DMS 273 (cell line): Measurements from ENCODE around the gene TPMT.
"Not testable (repeated sequence)": the region's sequence is repeated elsewhere in the genome, so short reads cannot be mapped to it uniquely, and the experiment has no call there.

Experiments used
- DNase-seq: peaks from one replicate; lab custom pipeline; 2025; ENCODE audit not compliant: unreplicated experiment; lab: John Stamatoyannopoulos, UW

The TPMT gene

DNA sequence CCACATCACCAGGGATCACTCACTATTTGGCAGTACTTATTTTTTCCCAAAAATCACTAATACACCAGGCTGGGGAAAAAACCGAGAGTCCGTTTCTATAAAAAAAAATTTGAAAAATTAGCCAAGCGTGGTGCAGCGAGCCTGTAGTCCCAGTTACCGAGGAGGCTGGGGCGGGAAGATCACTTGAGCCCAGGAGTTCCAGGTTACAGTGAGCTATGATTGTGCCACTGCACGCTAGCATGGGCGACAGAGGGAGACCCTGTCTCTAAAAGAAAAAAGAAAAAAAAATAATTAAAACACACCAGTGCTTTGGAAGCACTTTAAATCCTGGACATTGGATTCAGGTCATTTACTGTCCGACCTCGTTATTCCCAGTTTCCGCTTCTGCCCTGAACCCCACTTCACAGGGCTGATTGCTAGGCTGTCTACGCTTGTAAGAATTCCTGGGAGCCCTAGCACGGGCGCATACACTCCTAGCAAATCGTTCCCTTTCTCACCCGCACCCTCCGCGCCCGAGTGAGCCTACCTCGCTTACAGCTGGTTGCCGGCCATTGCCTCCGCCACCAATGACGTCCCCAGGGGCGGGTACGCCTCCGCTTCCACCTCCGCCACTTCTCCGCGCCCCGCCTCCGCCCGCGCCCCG is at the start of gene TPMT:
Gene TPMT, minus strand, starts transcription at position 571 of the 643 bp plus-strand sequence. CDS start 5,950 bp downstream, outside the sequence.
- peak; percentile 98 for DNase-seq

- no peak for DNase-seq
Measured at GRCh38 chr6:18203786-18204185, 48.9 kb upstream of the TPMT start.

- no peak for DNase-seq
Measured at GRCh38 chr6:18192026-18192425, 37.1 kb upstream of the TPMT start.

DNA sequence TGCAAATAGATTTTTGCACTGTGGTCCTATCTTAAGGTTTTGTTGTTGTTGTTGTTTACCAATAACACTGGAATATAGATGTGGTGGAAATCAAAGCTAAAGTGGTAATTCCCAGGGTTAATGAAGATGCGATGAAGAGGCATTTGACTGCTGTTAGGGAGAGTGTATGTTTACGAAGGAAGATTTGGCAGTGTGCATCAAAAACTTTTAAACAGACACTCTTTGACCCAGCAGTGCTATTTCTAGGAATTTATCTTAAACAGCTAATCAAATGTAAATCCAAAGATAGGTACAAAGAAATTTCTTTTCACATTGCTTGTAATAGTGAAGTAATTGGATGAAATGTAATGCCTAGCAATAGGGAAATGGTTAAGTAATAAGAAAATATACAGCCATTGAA is 34.3 kb upstream of the TPMT start:
- DNase-seq, result no peak

DNA sequence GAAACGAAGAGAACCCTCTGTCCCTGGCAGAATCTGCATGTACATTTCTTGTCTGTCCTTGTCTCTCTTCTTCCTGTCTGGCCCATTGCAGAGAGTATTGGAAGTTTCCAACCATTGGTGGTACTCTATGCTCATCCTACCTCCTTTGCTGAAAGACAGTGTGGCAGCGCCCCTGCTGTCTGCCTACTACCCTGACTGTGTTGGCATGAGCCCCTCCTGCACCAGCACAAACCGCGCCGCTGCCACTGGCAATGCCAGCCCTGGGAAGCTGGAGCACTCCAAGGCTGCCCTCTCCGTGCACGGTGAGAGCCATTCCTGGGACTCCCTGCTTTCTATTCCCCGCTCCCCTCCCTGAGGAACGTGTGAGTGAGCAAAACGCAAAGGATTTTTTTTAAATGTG is 32.8 kb upstream of the TPMT start:
- no peak for DNase-seq

DNA sequence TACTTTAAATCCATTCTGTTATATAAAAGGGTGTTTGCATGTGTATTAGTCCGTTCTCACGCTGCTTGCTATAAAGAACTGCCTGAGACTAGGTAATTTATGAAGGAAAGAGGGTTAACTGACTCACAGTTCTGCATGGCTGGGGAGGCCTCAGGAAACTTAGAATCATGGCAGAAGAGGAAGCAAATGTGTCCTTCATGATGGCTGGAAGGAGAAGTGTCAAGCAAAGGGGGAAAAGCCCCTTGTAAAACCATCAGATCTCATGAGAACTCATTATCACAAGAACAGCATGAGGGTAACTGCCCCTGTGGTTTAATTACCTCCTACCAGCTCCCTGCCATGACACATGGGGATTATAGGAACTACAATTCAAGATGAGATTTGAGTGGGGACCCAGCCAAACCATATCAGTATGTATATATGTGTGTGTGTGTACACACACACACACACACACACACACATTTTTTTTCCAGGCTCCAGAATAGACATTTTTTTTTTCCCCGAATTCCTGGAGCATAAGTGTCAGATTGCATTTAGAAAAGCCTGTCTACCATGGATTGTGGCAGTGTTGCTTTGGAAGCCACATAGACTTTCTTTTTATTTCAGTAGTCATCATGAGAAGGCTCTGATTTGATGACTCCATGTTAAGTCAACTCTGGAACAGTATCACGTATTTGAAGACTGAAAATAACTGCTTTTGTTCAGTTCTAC is 31.8 kb upstream of the TPMT start:
- no peak for DNase-seq

DNA sequence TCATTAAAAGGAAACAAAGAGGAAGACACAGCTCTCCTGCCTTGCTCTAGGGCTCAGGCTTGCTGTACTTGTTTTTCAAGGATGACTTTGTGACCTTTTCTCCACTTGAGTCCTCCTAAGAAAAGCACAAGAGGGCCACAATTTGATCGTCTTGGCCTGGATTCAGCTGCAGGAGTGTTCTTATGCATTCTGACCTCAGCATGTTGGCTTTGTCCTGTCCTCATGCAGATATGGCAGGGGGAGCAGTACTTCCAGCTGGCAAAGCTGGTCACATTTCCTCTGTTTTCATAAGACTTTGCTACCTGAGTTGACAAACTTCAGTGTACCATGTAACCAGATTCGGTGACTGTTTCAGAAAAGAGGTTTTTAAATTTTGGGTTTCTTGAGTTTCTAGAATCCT is 31.2 kb upstream of the TPMT start:
- no peak for DNase-seq

DNA sequence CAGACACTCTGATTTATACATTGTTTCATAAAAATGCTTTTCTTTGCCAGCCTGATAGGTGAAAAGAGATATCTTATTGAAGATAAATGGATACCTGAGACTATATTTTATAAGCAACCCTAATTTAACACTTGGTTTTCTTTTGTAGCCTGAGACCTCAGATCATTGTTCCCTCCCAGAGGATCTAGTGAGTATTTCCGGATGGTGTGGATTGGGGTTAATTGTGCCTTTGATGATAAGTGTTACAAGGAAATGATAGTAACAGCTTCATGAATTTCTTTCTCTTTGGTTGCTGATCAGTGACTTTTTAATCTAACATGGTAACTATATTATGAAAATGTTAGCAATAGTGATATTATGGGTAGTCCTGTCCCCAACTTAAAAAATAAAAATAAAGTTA is 30.7 kb upstream of the TPMT start:
- no peak for DNase-seq

- peak; percentile 19 for DNase-seq
Measured at GRCh38 chr6:18183766-18184165, 28.9 kb upstream of the TPMT start.

DNA sequence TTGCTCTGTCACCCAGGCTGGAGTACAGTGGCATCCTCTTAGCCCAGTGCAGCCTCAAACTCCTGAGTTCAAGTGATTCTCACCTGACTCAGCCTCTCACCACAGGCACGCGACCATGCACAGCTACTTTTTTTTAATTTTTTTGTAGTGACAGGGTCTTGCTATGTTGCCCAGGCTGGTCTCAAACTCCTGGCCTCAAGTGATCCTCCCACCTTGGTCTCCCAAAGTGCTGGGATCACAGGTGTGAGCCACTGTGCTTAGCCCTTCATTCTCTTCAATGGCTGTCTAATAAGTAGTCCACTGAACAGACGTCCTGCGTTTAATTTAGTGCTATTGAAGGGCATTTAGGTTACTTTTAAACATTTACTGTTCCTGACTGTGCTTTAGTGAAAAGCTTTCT is 27.7 kb upstream of the TPMT start:
- DNase-seq, result no peak

DNA sequence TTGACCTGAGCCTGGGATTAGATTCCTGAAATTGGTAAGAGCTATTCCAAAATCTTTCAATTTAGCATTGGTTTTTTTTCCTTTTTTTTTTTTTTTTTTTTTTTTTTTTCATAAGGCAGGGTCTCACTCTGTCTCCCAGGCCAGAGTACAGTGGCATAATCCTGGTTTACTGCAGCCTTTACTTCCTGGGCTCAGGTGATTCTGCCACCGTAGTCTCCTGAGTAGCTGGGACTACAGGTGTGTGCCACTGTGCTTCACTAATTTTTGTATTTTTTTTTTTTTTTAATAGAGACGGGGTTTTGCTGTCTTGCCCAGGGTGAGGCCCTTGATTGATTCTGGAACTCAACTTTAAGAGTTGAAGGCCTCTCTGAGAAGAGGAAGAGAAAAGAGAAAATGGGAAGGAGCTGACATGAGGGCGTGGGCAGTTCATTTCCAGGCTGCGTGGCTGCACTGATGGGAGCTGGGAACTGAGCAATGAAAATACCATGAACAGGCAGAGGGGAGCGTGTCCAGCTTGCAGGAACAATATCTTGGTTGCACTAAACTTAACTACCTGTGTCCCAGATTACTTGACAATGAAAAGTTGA is 25.0 kb upstream of the TPMT start:
- DNase-seq, result no peak

GRCh38 chr6:18178960-18179615 is 24.2 kb upstream of the TPMT start:
- DNase-seq, result no peak

DNA sequence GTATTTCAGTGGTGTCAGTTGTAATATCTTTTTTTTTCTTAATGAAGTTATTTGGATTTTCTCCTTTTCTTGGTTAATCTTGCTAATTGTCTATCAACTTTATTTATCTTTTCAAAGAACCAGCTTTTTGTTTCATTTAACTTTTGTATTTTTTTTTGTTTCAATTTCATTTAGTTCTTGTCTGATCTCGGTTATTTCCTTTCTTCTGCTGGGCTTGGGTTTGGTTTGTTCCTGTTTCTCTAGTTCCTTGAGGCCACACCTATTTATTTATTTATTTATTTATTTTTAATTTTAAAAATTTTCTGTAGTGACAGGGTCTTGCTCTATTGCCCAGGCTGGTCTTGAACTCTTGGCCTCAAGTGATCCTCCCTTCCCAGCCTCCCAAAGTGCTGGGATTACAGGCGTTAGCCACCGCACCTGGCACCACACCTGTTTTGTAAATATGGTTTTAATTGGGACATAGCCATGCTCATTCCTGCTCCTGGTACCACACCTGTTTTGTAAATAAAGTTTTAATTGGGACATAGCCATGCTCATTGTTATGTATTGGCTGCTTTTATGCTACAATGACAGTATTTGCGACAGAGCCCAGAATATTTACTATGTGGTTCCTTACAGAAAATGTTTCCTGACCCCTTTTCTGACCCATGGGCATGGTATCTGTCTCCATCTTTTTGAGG is 22.5 kb upstream of the TPMT start:
- DNase-seq, result no peak

DNA sequence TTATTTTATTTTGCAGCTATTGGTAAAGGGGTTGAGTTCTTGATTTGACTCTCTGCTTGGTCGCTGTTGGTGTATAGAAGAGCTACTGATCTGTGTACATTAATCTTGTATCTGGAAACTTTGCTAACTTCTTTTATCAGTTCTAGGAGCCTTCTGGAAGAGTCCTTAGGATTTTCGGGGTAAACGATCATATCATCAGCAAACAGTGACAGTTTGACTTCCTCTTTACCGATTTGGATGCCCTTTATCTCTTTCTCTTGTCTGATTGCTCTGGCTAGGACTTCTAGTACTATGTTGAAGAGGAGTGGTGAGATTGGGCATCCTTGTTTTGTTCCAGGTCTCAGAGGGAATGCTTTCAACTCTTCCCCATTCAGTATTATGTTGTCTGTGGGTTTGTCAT is 21.3 kb upstream of the TPMT start:
- DNase-seq, result not testable (repeated sequence)

GRCh38 chr6:18171871-18172270 is 17.0 kb upstream of the TPMT start:
- no peak for DNase-seq

- no peak for DNase-seq
Measured at GRCh38 chr6:18168264-18168663, 13.4 kb upstream of the TPMT start.

- no peak for DNase-seq
Measured at GRCh38 chr6:18166312-18167036, 11.6 kb upstream of the TPMT start.

DNA sequence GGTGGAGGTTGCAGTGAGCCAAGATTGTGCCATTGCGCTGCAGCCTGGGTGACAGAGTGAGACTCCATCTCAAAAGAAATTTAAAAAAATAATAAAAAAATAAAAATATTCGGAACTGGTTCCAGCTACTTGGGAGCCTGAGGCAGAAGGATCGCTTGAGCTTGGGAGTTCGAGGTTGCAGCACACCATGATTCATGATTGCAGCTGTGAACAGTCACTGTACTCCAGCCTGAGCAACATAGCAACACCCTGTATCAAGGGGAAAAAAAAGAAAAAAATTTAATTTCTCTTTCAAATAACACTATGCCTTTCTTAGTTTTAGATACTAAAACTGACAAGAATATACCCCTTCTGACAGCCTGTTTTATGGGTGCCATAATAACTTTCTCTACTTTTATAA is 10.9 kb upstream of the TPMT start:
- DNase-seq, result no peak

DNA sequence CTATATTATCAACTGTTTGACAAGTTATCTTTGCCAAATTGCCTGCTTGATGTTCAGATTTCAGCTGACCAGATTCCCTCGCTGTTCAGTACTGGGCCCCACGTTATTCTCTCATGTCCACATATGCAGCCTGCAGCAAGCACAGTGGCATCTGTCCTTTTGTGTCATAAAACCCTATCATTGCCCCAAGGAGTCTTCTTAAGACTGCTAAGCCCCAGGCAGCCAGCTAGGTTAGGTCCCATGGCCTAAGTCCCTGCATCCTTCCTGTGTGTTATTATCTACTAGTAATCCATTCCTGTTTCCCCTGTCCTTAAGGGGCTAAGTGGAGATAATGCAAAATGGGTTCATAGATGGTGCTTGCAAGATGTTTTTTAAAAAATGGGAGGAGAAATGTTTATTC is 7.5 kb upstream of the TPMT start:
- no peak for DNase-seq

- DNase-seq, result no peak
Measured at GRCh38 chr6:18161431-18161830, 6.6 kb upstream of the TPMT start.

DNA sequence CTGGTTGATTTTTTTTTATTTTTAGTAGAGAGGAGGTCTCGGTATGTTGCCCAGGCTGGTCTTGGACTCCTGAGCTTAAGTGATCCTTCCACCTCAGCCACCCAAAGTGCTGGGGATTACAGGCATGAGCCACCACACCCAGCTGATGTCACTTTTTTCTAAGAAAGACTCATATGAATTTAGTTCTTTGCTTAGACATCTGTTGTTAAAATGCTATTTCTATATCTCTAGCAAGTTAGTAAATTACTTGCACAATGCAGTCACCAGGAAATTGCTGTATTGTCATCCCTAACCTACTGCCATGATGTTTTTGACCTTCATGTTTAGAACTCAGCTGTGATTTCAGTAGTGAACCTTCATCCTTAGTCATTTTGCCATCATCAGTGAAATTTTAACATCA is 6.0 kb upstream of the TPMT start:
- DNase-seq, result no peak
